GM18502 (cell line): ENCODE measurements around the gene BMX.

Source experiments
- ATAC-seq: cut with Tn5 transposase; IDR thresholded peaks from one replicate; pipeline ENCODE4 v1.9.1; 2021; ENCODE audit warnings: mild to moderate bottlenecking; ENCODE audit not compliant: unreplicated experiment, poor library complexity

The BMX gene

DNA sequence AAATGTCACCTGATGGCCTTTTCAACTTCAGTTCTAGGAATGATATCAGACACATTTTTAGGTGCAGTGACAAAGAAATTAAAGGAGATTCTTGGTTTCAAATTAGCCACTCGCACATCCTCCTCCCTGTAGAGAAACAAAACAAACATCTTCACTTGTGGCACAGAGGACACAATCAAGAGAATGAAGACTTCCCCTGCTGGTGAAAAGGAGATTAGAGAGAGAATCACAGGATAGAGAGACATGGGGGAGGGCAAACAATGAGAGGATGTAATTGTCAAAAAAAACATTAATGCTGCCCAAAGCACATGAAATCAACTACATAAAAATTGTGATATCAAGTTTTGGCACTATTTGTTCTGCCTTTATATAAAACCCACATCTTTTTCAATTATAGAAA lies 65.6 kb downstream of the BMX start:
- no peak for ATAC-seq

GRCh38 chrX:15567267-15567666 lies 66.7 kb downstream of the BMX start:
- no peak for ATAC-seq

DNA sequence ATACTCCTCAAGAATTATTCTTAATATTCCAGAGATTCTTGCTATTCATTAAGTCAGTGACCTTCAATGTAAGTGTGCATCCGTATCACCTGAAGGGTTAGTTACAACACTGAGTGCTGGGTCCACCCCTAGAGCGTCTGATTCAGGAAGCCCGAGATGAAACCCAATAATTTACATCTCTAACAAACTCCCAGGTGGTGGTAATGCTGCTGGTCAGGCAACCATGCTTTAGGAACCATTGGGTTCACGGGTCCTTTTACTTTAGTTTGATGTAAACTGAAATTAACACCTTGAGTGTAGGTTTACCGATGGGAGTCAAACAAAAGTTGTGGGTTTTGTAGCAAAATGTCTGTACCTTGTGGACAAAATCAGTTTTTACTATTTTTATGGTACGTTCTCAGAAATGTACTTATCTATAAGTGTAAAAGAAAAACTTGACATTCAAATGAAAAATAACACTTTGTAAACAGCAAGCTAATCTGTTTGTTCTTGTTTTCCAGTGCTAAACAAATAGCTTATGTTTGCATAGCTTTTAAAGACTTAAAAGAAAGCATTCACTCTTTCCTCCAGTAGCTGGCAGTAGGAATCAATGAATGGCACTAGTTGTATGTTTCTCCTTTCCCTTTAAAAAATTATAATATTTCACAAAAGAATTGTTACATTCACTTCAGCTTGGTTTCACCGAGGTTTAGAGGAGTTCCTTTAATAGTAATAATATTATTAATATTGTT lies 67.4 kb downstream of the BMX start:
- ATAC-seq, result no peak

DNA sequence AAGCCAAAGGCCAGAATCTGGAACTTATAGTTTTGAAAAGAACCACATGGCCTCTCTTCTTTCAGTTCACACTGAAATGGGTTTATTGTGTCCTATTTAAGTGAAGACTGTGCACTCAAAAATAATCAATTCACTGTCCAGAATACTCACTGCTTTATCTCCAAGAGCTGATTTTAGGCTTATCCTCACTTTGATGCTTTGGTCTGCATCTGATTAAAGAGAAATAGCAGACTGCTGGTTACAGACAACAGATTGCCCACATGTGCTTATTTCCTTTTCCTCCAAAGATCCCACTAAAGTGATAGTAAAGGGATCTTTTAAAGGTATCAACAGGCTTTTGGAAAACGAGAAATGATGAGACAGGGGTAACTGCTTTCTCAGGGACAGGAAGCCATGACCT lies 69.5 kb downstream of the BMX start:
- no peak for ATAC-seq

DNA sequence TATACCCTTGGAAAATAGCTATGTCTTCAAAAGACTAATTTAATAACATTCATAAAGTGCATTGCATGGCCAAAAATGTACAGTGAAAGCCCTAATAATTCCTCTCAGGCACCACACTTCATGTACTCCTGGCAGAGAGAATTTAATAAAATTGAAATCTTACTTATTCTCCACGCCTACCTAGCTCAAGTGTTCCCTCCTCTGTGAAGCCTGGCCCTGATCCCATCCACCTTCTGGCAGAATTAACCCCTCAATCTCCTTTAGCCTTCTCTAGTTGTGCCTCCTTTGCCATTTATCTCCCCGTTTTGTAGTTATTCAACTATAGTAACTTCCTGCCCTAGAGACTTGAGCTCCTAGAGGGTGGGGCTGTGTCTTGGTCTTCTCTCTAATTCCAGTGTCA lies 73.4 kb downstream of the BMX start:
- no peak for ATAC-seq

DNA sequence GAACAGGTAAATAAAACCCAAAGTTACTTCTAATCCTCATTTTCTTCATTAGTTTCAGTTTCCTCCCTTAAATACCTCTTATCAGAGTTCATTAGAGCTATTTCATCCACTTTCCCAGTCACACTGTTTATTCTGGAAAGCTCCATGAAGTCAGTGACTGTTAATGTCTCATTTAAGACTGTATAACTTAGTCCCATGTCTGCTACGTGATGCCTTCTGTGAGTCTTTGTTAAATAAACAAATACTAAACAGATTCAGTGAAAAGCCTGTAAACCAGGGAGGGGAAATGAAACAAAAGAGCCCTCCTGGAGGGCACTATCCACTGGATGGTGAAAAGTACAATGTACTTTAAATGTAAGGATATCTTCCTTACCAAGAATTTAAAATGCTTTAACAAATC lies 75.4 kb downstream of the BMX start:
- ATAC-seq, result no peak

GRCh38 chrX:15579778-15580747 lies 79.5 kb downstream of the BMX start:
- ATAC-seq, result no peak

GRCh38 chrX:15594371-15594770 lies 93.8 kb downstream of the BMX start:
- ATAC-seq, result no peak

DNA sequence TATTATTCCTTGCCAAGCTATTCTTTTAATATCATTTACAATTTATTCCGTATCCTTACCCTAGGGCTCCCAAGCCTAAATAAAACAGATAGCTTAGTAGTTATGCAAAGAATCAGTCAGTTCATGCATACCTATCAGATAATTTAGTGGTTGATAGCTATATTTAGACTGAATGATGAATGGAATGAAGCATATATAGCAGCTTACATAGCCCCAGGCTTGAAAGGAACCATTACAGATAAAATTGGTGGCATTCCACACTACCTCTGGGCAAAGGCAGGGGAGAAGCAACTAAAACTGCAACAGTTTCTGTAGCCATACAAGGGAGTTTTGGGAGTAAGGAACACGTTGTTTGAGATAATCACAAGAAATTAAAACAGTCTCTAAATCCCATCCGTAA lies 97.4 kb downstream of the BMX start:
- no peak for ATAC-seq

- ATAC-seq, result no peak
Observed at GRCh38 chrX:15599461-15599860, 98.9 kb downstream of the BMX start.

GRCh38 chrX:15600049-15600448 lies 99.4 kb downstream of the BMX start:
- ATAC-seq, result no peak

GRCh38 chrX:15600745-15601144 lies 100.1 kb downstream of the BMX start, which contains the start of gene ACE2:
Gene ACE2 (minus strand): TSS chrX:15600960. CDS start chrX:15600911, 49 bp downstream.
- no peak for ATAC-seq

GRCh38 chrX:15601932-15602331 lies 101.3 kb downstream of the BMX start:
- ATAC-seq, result no peak

DNA sequence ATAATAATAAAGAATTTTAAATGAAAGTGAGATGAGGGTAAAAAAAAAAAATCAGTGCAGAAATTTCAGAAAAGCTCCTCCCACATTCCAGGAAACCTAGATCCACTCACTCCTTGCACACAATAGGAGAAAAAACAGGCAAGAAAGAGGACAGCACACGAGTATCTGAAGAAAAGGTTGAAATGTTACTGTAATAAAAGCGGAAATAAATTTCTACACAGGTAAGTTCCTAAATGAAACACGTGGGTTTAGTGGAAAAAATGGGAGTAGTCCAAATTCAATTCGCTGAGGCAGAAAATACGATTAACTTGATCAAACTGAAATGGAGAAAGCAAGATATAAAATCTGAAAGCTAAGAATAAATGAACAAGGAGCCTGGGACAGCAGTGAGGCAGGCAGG lies 102.2 kb downstream of the BMX start:
- no peak for ATAC-seq

GRCh38 chrX:15605226-15605625 lies 104.6 kb downstream of the BMX start:
- no peak for ATAC-seq
